ENCODE results near the gene ASXL2. TPM values are rescaled to one million over a fixed set of nuclear protein-coding genes. Genes with fewer than 3 reads are reported as not detected.
"Not testable (repeated sequence)": the region's sequence is repeated elsewhere in the genome, so short reads cannot be mapped to it uniquely, and the experiment has no call there.

ASXL2 gene
- total RNA-seq, 1 donor from 2014 or later, result 38.4 TPM

DNA sequence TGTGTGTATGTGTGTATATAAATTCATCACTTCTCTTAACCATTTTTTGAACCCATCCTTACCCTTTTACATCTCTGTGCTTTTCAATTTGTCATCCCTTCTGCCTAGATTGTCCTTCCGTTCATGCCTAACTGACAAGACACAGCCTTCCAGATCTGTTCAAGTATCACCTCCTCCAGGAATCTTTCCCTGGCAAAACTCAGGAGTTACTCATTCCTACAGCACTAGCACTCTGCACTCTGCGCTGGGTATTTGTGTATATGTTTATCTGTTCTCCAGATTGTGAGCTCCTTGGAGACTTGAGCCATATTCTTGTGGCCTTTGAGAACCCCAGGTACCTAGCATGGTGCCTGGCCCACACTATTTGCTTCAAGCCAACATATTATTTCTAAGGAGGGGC is 26.8 kb upstream of the ASXL2 start:
- no peaks in the 10 kb centered on the region for H3K4me1 Mint-ChIP-seq
- DNase-seq (no peak), ATAC-seq (ENCODE audit: low read depth) (no peak)
- H3K4me3 Mint-ChIP-seq, result no peak overlapping the region
- intact Hi-C loops (cut with micrococcal nuclease), result no loop called here
- no peak overlapping the region for H3K27ac Mint-ChIP-seq
- H3K9me3 Mint-ChIP-seq, result no peaks in the 10 kb centered on the region
- no peaks in the 10 kb centered on the region for H3K36me3 Mint-ChIP-seq (ENCODE audit: low read depth)
- ChIA-PET POLR2A (no interaction called here), CTCF (no interaction called here)
- TF ChIP-seq, protein P1, sequence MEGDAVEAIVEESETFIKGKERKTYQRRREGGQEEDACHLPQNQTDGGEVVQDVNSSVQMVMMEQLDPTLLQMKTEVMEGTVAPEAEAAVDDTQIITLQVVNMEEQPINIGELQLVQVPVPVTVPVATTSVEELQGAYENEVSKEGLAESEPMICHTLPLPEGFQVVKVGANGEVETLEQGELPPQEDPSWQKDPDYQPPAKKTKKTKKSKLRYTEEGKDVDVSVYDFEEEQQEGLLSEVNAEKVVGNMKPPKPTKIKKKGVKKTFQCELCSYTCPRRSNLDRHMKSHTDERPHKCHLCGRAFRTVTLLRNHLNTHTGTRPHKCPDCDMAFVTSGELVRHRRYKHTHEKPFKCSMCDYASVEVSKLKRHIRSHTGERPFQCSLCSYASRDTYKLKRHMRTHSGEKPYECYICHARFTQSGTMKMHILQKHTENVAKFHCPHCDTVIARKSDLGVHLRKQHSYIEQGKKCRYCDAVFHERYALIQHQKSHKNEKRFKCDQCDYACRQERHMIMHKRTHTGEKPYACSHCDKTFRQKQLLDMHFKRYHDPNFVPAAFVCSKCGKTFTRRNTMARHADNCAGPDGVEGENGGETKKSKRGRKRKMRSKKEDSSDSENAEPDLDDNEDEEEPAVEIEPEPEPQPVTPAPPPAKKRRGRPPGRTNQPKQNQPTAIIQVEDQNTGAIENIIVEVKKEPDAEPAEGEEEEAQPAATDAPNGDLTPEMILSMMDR (IDR thresholded peaks at IDR 0.05), result no peak
- H3K27me3 Mint-ChIP-seq, result peaks cover 4% of the 10 kb centered on the region

DNA sequence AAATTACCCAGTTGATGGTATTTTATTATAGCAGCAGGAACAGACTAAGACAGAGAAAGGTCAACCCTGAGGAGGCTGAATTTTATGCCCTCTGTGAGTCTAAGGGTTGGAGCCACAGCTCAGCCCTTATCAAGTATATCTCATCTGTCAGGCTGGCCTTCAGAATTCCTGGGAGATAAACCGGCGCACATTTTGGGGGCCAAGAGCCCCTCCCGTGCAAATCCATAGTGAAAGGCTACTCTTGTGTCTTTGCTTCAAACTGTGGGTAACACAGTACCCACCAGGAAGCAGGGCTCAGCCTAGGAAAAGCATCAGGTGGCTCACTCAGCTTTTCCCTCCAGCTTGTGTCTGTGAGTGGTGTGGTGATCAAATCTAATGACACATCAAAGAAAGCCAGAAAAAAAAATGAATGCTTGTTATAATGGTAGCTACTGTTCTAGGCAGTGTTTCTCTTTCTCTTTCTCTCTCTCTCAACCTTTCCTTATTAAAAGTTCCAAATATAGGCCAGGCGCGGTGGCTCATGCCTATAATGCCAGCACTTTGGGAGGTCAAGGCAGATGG is 25.0 kb upstream of the ASXL2 start:
- H3K4me1 Mint-ChIP-seq, result peaks cover 4% of the 10 kb centered on the region
- TF ChIP-seq, protein P1 (IDR thresholded peaks at IDR 0.05), result no peak
- no peaks in the 10 kb centered on the region for H3K36me3 Mint-ChIP-seq (ENCODE audit: low read depth)
- ChIA-PET POLR2A (no interaction called here), CTCF (no interaction called here)
- DNase-seq, result no peak
- ATAC-seq (ENCODE audit: low read depth), result no peak
- H3K4me3 Mint-ChIP-seq, result no peak overlapping the region
- H3K9me3 Mint-ChIP-seq, result no peaks in the 10 kb centered on the region
- no peak overlapping the region for H3K27ac Mint-ChIP-seq
- H3K27me3 Mint-ChIP-seq, result peaks cover 4% of the 10 kb centered on the region
- intact Hi-C loops (cut with micrococcal nuclease), result no loop called here

DNA sequence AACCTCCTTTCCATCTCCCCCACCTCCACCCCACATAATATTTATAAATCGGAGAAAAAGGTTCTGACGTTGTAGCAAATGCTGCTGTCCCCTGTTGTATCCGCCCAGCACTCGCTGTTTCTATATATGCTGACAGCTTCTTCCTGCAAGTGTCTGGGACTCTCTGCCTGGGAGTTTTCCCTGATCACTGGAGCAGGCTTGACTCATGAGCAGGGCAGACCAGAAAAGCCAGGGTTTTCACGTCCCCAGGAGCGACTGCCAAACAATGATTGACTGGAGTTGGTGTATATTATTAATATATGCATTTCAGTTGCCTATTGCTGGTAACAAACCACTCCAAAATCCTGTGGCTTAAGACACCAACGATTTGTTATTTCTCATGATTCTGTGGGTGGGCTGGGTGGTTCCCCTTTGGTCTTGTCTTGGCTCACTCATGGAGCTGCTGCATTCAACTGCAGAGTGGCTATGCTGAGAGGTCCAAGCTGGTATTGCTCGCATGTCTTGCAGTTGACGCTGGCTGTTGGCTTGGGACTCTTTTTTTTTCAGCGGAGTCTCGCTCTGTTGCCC is 21.2 kb upstream of the ASXL2 start:
- no peak overlapping the region for H3K4me3 Mint-ChIP-seq
- no peaks in the 10 kb centered on the region for H3K9me3 Mint-ChIP-seq
- ChIA-PET POLR2A (no interaction called here), CTCF (no interaction called here)
- DNase-seq (no peak), ATAC-seq (ENCODE audit: low read depth) (no peak)
- TF ChIP-seq, protein P1 (IDR thresholded peaks at IDR 0.05), result no peak
- intact Hi-C loops (cut with micrococcal nuclease), result no loop called here
- no peaks in the 10 kb centered on the region for H3K27me3 Mint-ChIP-seq
- H3K36me3 Mint-ChIP-seq (ENCODE audit: low read depth), result no peaks in the 10 kb centered on the region
- no peak overlapping the region for H3K27ac Mint-ChIP-seq
- H3K4me1 Mint-ChIP-seq, result peaks cover 13% of the 10 kb centered on the region

DNA sequence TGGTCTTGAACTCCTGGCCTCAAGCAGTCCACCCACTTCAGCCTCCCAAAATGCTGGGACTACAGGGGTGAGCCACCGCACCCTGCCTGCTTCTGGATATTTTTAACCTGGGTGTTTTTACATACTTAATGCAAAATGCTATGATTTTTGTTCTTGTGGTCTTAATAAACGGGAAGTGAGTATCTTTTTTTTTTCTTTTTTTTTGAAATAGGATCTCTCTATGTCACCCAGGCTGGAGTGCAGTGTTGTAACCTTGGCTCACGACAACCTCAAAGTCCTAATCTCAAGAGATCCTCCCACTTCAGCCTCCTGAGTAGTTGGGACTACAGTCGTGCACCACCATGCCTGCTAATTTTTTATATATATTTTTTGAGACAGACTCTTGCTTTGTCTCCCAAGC is 19.2 kb upstream of the ASXL2 start:
- Mint-ChIP-seq H3K27ac (no peak overlapping the region), H3K4me1 (peaks cover 13% of the 10 kb centered on the region), H3K4me3 (no peak overlapping the region), H3K36me3 (ENCODE audit: low read depth) (no peaks in the 10 kb centered on the region), H3K27me3 (no peaks in the 10 kb centered on the region), H3K9me3 (no peaks in the 10 kb centered on the region)
- DNase-seq, result no peak
- peak; percentile 45 for ATAC-seq (ENCODE audit: low read depth)
- ChIA-PET CTCF (no interaction called here), POLR2A (no interaction called here)
- TF ChIP-seq, protein P1 (IDR thresholded peaks at IDR 0.05), result no peak
- intact Hi-C loops (cut with micrococcal nuclease), result no loop called here

DNA sequence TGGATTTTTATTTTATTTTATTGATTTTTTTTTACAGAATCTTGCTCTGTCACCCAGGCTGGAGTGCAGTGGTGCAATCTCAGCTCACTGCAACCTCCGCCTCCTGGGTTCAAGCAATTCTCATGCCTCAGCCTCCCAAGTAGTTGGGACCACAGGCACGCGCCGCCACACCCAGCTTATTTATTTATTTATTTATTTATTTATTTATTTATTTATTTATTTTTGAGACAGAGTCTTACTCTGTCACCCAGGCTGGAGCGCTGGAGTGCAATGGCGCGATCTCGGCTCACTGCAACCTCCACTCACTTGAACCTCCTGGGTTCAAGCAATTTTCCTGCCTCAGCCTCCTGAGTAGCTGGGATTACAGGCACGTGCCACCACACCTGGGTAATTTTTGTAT is 18.0 kb upstream of the ASXL2 start:
- DNase-seq; H3K9me3 Mint-ChIP-seq; H3K4me3 Mint-ChIP-seq; H3K27me3 Mint-ChIP-seq; POLR2A ChIA-PET; H3K27ac Mint-ChIP-seq; H3K36me3 Mint-ChIP-seq (ENCODE audit: low read depth); ATAC-seq (ENCODE audit: low read depth); CTCF ChIA-PET; intact Hi-C loops (cut with micrococcal nuclease): not testable (repeated sequence)
- peaks cover 13% of the 10 kb centered on the region for H3K4me1 Mint-ChIP-seq

DNA sequence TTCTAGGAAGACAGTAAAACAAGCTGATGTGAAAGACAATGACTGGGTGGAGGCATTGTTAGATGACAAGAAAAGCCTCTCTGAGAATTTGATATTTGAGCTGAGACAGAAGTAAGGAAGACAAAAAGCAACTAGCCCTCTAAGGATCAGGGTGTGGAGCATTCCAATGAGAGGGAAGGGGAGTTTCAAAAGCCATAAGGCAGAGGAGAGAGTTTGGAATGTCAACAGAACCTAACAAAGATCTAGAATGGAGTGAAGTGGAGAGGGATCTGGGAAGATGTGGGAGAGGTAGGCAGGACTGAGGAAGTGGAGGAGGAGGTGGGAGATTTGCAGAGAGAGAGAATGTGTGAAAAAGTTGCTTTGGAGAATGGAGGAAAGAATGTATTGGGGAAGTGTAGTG is 17.3 kb upstream of the ASXL2 start:
- Mint-ChIP-seq H3K9me3 (no peaks in the 10 kb centered on the region), H3K36me3 (ENCODE audit: low read depth) (no peaks in the 10 kb centered on the region), H3K27ac (no peak overlapping the region), H3K4me3 (no peak overlapping the region), H3K27me3 (no peaks in the 10 kb centered on the region), H3K4me1 (peaks cover 13% of the 10 kb centered on the region)
- POLR2A ChIA-PET, result no interaction called here
- DNase-seq (no peak), ATAC-seq (ENCODE audit: low read depth) (no peak)
- CTCF ChIA-PET, result no interaction called here
- TF ChIP-seq, protein P1 (IDR thresholded peaks at IDR 0.05), result no peak
- intact Hi-C loops (cut with micrococcal nuclease), result no loop called here

Data from activated B cell treated with CpG ODN at 0.5 μM for 24 hours (primary cell).